RWPE1 (cell line): ENCODE measurements around the gene SMARCC1.

Experiments used
- CTCF ChIA-PET: fragments of 350-600 bp; sonication (Branson Sonifier 250); formaldehyde crosslinking; extraction: SDS; loops from one replicate; lab custom pipeline; 2021; lab: Yijun Ruan, JAX
- POLR2A ChIA-PET: fragments of 400-600 bp; formaldehyde crosslinking; extraction: SDS; loops from one replicate; lab custom pipeline; 2020; ENCODE audit warnings: antibody characterized with exemption; ENCODE audit not compliant: low non-redundant PET; lab: Yijun Ruan, JAX
- DNase-seq: peaks from one replicate; pipeline ENCODE4 v3.0.0; 2012; ENCODE audit warnings: low spot score
- H3K27ac ChIP-seq: fragments of 450-650 bp; 2 replicates; pipeline ENCODE4 v1.5.1; 2017
- TF ChIP-seq, protein P1 (sequence below): fragments of 450-650 bp; conservative IDR thresholded peaks from 2 replicates; pipeline ENCODE4 v1.5.1; 2017; ENCODE audit warnings: low read depth, mild to moderate bottlenecking

SMARCC1 gene

DNA sequence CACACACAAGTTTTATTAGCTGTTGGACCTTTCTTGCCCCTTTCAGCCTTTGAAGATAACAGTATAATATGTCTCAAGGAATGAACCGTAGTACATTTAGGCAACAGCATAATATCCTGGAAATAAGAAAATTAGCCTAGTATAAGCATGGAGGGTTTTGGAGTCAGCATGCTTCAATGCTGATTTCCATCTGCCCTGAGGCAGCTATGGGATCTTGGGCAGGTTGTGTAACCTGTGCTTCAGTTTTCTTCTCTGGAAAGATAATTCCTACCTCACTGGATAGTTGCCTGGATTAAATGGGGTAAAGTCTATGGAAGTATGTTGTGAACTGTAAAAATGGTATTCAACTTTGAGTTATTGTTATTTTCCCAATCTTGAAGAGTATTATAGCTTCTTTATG lies 22.9 kb upstream of the SMARCC1 start:
- no peak for DNase-seq
- POLR2A ChIA-PET: no interaction called here
- H3K27ac ChIP-seq: peak overlapping the region; percentile 99
- TF ChIP-seq, protein P1, sequence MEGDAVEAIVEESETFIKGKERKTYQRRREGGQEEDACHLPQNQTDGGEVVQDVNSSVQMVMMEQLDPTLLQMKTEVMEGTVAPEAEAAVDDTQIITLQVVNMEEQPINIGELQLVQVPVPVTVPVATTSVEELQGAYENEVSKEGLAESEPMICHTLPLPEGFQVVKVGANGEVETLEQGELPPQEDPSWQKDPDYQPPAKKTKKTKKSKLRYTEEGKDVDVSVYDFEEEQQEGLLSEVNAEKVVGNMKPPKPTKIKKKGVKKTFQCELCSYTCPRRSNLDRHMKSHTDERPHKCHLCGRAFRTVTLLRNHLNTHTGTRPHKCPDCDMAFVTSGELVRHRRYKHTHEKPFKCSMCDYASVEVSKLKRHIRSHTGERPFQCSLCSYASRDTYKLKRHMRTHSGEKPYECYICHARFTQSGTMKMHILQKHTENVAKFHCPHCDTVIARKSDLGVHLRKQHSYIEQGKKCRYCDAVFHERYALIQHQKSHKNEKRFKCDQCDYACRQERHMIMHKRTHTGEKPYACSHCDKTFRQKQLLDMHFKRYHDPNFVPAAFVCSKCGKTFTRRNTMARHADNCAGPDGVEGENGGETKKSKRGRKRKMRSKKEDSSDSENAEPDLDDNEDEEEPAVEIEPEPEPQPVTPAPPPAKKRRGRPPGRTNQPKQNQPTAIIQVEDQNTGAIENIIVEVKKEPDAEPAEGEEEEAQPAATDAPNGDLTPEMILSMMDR: no peak
- CTCF ChIA-PET: no interaction called here

GRCh38 chr3:47803480-47804025 lies 21.9 kb upstream of the SMARCC1 start:
- CTCF ChIA-PET: no interaction called here
- no peak for DNase-seq
- POLR2A ChIA-PET: no interaction called here
- peak overlapping the region; percentile 99 for H3K27ac ChIP-seq
- TF ChIP-seq, protein P1: no peak

DNA sequence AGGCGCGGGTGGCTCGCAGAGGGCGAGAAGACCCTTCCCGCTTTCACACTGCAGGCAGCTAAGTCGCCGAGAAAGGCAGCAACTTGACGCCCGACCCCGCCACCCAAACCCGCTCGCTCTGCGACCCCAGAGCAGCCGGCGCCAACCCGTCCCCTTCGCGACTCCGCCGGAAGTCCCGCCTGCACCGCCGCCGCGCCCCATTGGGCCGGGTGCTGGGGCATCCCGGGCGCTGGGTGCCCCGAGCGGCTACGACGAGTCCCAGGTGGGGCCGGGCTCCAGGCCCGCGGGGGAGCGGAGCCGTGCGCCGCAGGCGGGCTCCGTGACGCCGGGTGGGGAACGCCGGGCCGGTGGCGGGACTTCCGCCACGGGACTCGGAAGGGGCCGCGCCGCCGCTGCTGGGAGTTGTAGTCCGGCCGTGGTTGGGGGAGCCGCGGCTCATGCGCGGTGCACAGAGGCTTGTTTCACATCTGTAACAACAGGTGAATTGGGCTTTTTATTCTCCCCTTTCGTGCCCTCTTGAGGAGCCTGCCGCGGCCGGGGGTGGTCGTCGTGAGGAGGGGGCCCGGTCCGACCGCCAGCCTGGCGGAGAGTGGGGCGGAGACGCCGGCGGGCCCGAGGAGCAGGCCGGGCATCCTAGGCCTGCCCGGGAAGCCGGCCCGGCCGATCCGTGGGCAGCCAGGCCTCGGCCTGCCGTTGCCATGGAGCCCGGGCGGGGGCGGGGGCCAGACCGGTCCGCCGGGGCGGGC lies 21.2 kb upstream of the SMARCC1 start, which contains the start of gene DHX30:
DHX30 (plus strand) TSS at position 405 of the 746 bp plus-strand sequence. CDS start 7,546 bp downstream, outside the sequence.
- CTCF ChIA-PET: interaction anchor here (0.6 kb wide), 2 partner anchors 18 to 196 kb away, joined by 4 to 6 read pairs; no protein-coding TSS in a partner anchor
- TF ChIP-seq, protein P1: no peak
- POLR2A ChIA-PET: no interaction called here
- DNase-seq: peak; percentile 74
- peak within 1 kb of the TSS; percentile 99 for H3K27ac ChIP-seq

DNA sequence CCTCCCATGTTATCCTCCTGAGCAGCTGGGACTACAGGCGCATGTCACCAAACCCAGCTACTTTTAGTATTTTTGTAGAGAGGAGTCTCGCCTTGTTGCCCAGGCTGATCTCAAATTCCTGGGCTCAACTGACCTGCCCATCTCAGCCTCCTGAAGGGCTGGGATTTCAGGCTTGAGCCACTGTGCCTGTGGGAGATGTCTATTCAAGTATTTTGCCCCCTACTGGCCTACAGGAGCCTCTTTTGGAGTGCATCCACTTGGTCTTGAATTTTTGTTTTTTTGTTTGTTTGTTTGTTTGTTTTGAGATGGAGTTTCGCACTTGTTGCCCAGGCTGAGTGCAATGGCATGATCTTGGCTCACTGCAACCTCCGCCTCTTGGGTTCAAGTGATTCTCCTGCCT lies 18.0 kb upstream of the SMARCC1 start:
- H3K27ac ChIP-seq: no peak overlapping the region
- TF ChIP-seq, protein P1: no peak
- ChIA-PET CTCF (no interaction called here), POLR2A (no interaction called here)
- DNase-seq: no peak

GRCh38 chr3:47794544-47794943 lies 12.9 kb upstream of the SMARCC1 start:
- TF ChIP-seq, protein P1: no peak
- no peak overlapping the region for H3K27ac ChIP-seq
- DNase-seq: no peak
- POLR2A ChIA-PET: no interaction called here
- CTCF ChIA-PET: interaction anchor here (1.1 kb wide), 1 partner anchor 31 kb away, joined by 3 read pairs; no protein-coding TSS in a partner anchor

- POLR2A ChIA-PET: no interaction called here
- H3K27ac ChIP-seq: no peak overlapping the region
- no peak for DNase-seq
- TF ChIP-seq, protein P1: no peak
- CTCF ChIA-PET: no interaction called here
Measured at GRCh38 chr3:47792699-47793098, 11.0 kb upstream of the SMARCC1 start.
